OCI-LY1 (cell line): Measurements from ENCODE around the gene HBG2.

ENCODE experiments used
- H2AFZ ChIP-seq: fragments of 200-600 bp; sonication (generic), shearing (Covaris generic); 2 replicates; pipeline ENCODE4 v1.6.0; 2014; ENCODE audit warnings: antibody characterized with exemption, mild to moderate bottlenecking, low read length
- H3F3A ChIP-seq: fragments of 200-600 bp; sonication (generic), shearing (Covaris generic); 2 replicates; pipeline ENCODE4 v1.6.0; 2014; ENCODE audit warnings: mild to moderate bottlenecking, antibody characterized with exemption, low read length, moderate library complexity; ENCODE audit not compliant: insufficient read depth
- H3K27ac ChIP-seq: fragments of 200-600 bp; sonication (generic); 2 replicates; pipeline ENCODE4 v1.5.1; 2014; ENCODE audit warnings: low read length, mixed run types, mild to moderate bottlenecking, low read depth; ENCODE audit not compliant: poor library complexity, severe bottlenecking
- H3K27me3 ChIP-seq: fragments of 200-600 bp; sonication (generic); 2 replicates; pipeline ENCODE4 v1.6.0; 2014; ENCODE audit warnings: antibody characterized with exemption, mild to moderate bottlenecking, low read length, moderate library complexity; ENCODE audit not compliant: insufficient read depth
- H3K36me3 ChIP-seq: fragments of 200-600 bp; sonication (generic); 2 replicates; pipeline ENCODE4 v1.6.1; 2014; ENCODE audit warnings: mild to moderate bottlenecking, antibody characterized with exemption, low read length, moderate library complexity, mixed read lengths; ENCODE audit not compliant: insufficient read depth
- H3K4me1 ChIP-seq: fragments of 200-600 bp; sonication (generic); 2 replicates; pipeline ENCODE4 v1.5.1; 2014; ENCODE audit warnings: mild to moderate bottlenecking, low read length, moderate library complexity; ENCODE audit not compliant: insufficient read depth, severe bottlenecking
- H3K4me2 ChIP-seq: fragments of 200-600 bp; sonication (generic), shearing (Covaris generic); 2 replicates; pipeline ENCODE4 v1.6.1; 2014; ENCODE audit warnings: low read length
- H3K4me3 ChIP-seq: fragments of 200-600 bp; sonication (generic); 2 replicates; pipeline ENCODE4 v1.5.1; 2014; ENCODE audit warnings: low read length, low read depth, mild to moderate bottlenecking, mixed read lengths; ENCODE audit not compliant: poor library complexity, severe bottlenecking
- H3K79me2 ChIP-seq: fragments of 200-600 bp; shearing (Covaris generic); 2 replicates; pipeline ENCODE4 v1.6.1; 2016; ENCODE audit warnings: mixed run types, low read length, mixed read lengths; ENCODE audit not compliant: insufficient read depth
- H3K9ac ChIP-seq: fragments of 200-600 bp; sonication (generic), shearing (Covaris generic); 2 replicates; pipeline ENCODE4 v1.6.1; 2014; ENCODE audit warnings: mild to moderate bottlenecking, low read length, mixed read lengths
- H3K9me2 ChIP-seq: fragments of 200-600 bp; sonication (generic), shearing (Covaris generic); 2 replicates; pipeline ENCODE4 v1.6.1; 2014; ENCODE audit warnings: low read depth, mild to moderate bottlenecking, low read length, mixed read lengths
- H3K9me3 ChIP-seq: fragments of 200-600 bp; shearing (Covaris generic); 2 replicates; pipeline ENCODE4 v1.6.1; 2014; ENCODE audit warnings: low read length, mixed read lengths
- H4K20me1 ChIP-seq: fragments of 200-600 bp; sonication (generic), shearing (Covaris generic); 2 replicates; pipeline ENCODE4 v1.6.0; 2016; ENCODE audit warnings: mild to moderate bottlenecking, low read length; ENCODE audit not compliant: insufficient read depth
- EZH2 ChIP-seq: fragments of 200-600 bp; sonication (generic), shearing (Covaris generic); IDR thresholded peaks from 2 replicates; pipeline ENCODE4 v1.8.0; 2017; ENCODE audit warnings: borderline replicate concordance, mixed run types, mild to moderate bottlenecking, antibody characterized with exemption, low read length, moderate library complexity, mixed read lengths
- TF ChIP-seq, protein P1 (sequence below): fragments of 200-600 bp; sonication (generic), shearing (Covaris generic); IDR thresholded peaks from 2 replicates; pipeline ENCODE4 v1.5.1; 2017; ENCODE audit warnings: mild to moderate bottlenecking, antibody characterized with exemption, low read length, moderate library complexity, mixed read lengths

HBG2 gene

DNA sequence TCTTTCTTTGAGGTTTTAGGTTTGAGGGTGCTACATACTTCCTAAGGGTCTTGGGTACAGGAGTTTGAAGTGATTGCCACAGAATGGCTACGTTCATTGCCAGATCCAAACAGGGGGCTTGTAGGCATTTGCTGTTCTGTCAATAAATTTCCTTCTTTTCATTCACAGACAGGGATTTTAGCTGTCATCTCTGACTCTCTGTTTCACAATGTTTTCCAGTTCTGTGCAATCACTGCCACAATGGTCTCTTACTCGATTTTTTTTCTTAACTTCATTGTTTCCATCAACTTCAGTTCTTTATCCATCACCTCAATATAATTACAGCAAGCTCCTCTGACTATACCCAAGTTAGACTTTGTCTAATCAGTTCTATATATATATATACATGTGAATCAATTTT is 14.1 kb downstream of the HBG2 start:
- H3K4me2 ChIP-seq: no peak overlapping the region
- no peak overlapping the region for H3K4me3 ChIP-seq
- H3K36me3 ChIP-seq: no peaks in the 10 kb centered on the region
- H2AFZ ChIP-seq: no peak overlapping the region
- no peaks in the 10 kb centered on the region for H4K20me1 ChIP-seq
- H3K9me2 ChIP-seq: no peaks in the 10 kb centered on the region
- H3K79me2 ChIP-seq: no peaks in the 10 kb centered on the region
- H3K27ac ChIP-seq: no peak overlapping the region
- no peak overlapping the region for H3K9ac ChIP-seq
- no peaks in the 10 kb centered on the region for H3F3A ChIP-seq
- no peaks in the 10 kb centered on the region for H3K27me3 ChIP-seq
- H3K4me1 ChIP-seq: no peaks in the 10 kb centered on the region
- no peaks in the 10 kb centered on the region for H3K9me3 ChIP-seq
- TF ChIP-seq EZH2: no peak
- TF ChIP-seq, protein P1, sequence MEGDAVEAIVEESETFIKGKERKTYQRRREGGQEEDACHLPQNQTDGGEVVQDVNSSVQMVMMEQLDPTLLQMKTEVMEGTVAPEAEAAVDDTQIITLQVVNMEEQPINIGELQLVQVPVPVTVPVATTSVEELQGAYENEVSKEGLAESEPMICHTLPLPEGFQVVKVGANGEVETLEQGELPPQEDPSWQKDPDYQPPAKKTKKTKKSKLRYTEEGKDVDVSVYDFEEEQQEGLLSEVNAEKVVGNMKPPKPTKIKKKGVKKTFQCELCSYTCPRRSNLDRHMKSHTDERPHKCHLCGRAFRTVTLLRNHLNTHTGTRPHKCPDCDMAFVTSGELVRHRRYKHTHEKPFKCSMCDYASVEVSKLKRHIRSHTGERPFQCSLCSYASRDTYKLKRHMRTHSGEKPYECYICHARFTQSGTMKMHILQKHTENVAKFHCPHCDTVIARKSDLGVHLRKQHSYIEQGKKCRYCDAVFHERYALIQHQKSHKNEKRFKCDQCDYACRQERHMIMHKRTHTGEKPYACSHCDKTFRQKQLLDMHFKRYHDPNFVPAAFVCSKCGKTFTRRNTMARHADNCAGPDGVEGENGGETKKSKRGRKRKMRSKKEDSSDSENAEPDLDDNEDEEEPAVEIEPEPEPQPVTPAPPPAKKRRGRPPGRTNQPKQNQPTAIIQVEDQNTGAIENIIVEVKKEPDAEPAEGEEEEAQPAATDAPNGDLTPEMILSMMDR: no peak

DNA sequence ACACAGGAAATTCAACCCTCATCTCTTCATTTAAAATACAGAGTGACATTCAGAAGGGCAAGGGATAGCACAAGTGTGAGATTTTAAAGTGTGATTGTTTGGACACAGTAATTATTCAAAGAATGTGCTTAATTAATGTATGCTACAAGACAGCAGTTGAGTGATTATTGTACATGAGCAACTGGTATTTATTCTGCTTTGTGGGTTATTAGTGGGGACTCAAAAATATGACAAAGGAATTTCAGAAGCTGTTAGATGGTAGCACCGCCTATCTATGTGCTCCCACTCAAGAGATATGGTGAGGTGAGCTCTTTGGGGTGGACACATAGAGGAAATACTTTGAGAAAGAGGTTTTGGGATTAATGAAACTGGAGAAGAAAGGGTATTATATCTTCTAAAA is 14.5 kb downstream of the HBG2 start:
- Histone ChIP-seq H3K4me3 (no peak overlapping the region), H4K20me1 (no peaks in the 10 kb centered on the region), H2AFZ (no peak overlapping the region), H3K79me2 (no peaks in the 10 kb centered on the region), H3K9me2 (no peaks in the 10 kb centered on the region), H3K9ac (no peak overlapping the region), H3K36me3 (no peaks in the 10 kb centered on the region), H3K4me2 (no peak overlapping the region), H3K27me3 (no peaks in the 10 kb centered on the region), H3K27ac (no peak overlapping the region), H3F3A (no peaks in the 10 kb centered on the region), H3K9me3 (no peaks in the 10 kb centered on the region), H3K4me1 (no peaks in the 10 kb centered on the region)
- TF ChIP-seq EZH2: no peak
- TF ChIP-seq, protein P1: no peak

DNA sequence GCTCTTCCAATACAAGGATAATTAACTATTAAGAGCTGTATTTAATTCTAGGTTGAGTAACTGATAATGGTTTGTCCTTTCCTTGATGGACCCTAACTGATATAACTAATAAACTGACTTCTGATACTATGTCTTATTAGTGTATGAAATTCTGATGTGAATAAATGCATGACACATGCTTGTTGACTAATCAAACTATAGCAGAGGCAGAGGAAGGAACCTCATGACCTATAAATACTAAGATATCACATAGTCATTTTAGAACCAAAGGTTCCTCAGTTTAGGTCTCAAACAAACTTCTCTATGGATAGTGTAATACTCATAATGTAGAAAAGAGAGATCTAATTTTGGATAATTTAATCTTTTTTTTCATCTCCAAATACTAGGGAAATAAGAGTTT is 15.5 kb downstream of the HBG2 start:
- Histone ChIP-seq H3K27ac (no peak overlapping the region), H3K9me3 (no peaks in the 10 kb centered on the region), H3K4me1 (no peaks in the 10 kb centered on the region), H3K4me3 (no peak overlapping the region), H3K36me3 (no peaks in the 10 kb centered on the region), H3K9ac (no peak overlapping the region), H4K20me1 (no peaks in the 10 kb centered on the region), H3F3A (no peaks in the 10 kb centered on the region), H3K27me3 (no peaks in the 10 kb centered on the region), H3K9me2 (no peaks in the 10 kb centered on the region), H3K4me2 (no peak overlapping the region), H3K79me2 (no peaks in the 10 kb centered on the region), H2AFZ (no peak overlapping the region)
- no peak for TF ChIP-seq EZH2
- TF ChIP-seq, protein P1: no peak
